ENCODE measurements around the gene AUNIP.

The AUNIP gene

GRCh38 chr1:25881266-25881665 lies 22.0 kb upstream of the AUNIP start:
- Histone ChIP-seq H3K9me3 (ENCODE audit: control insufficient read depth, low read depth, low read length) (no peaks in the 10 kb centered on the region), H3K36me3 (ENCODE audit: control insufficient read depth, low read depth, low read length) (no peaks in the 10 kb centered on the region), H3K27ac (ENCODE audit: low read length) (no peak overlapping the region), H3K9ac (ENCODE audit: low read length) (no peak overlapping the region), H3K27me3 (ENCODE audit: control insufficient read depth, insufficient read depth, low read length) (peaks cover 13% of the 10 kb centered on the region), H3K4me3 (ENCODE audit: low read length) (no peak overlapping the region), H3K4me1 (ENCODE audit: control insufficient read depth, low read depth, low read length) (peaks cover 4% of the 10 kb centered on the region)

GRCh38 chr1:25880518-25880917 lies 21.3 kb upstream of the AUNIP start:
- Histone ChIP-seq H3K4me3 (ENCODE audit: low read length) (no peak overlapping the region), H3K9me3 (ENCODE audit: control insufficient read depth, low read depth, low read length) (no peaks in the 10 kb centered on the region), H3K4me1 (ENCODE audit: control insufficient read depth, low read depth, low read length) (peaks cover 8% of the 10 kb centered on the region), H3K36me3 (ENCODE audit: control insufficient read depth, low read depth, low read length) (no peaks in the 10 kb centered on the region), H3K27ac (ENCODE audit: low read length) (no peak overlapping the region), H3K9ac (ENCODE audit: low read length) (no peak overlapping the region), H3K27me3 (ENCODE audit: control insufficient read depth, insufficient read depth, low read length) (peaks cover 17% of the 10 kb centered on the region)

- peaks cover 11% of the 10 kb centered on the region for H3K4me1 ChIP-seq (ENCODE audit: control insufficient read depth, low read depth, low read length)
- no peaks in the 10 kb centered on the region for H3K9me3 ChIP-seq (ENCODE audit: control insufficient read depth, low read depth, low read length)
- H3K9ac ChIP-seq (ENCODE audit: low read length) = no peak overlapping the region
- no peak overlapping the region for H3K27ac ChIP-seq (ENCODE audit: low read length)
- H3K27me3 ChIP-seq (ENCODE audit: control insufficient read depth, insufficient read depth, low read length) = peaks cover 19% of the 10 kb centered on the region
- no peak overlapping the region for H3K4me3 ChIP-seq (ENCODE audit: low read length)
- no peaks in the 10 kb centered on the region for H3K36me3 ChIP-seq (ENCODE audit: control insufficient read depth, low read depth, low read length)
These were observed 20.4 kb upstream of the AUNIP start for GRCh38 chr1:25879675-25880074.

- peaks cover 12% of the 10 kb centered on the region for H3K4me1 ChIP-seq (ENCODE audit: control insufficient read depth, low read depth, low read length)
- no peak overlapping the region for H3K27ac ChIP-seq (ENCODE audit: low read length)
- no peak overlapping the region for H3K4me3 ChIP-seq (ENCODE audit: low read length)
- H3K9me3 ChIP-seq (ENCODE audit: control insufficient read depth, low read depth, low read length) = no peaks in the 10 kb centered on the region
- no peaks in the 10 kb centered on the region for H3K36me3 ChIP-seq (ENCODE audit: control insufficient read depth, low read depth, low read length)
- peaks cover 26% of the 10 kb centered on the region for H3K27me3 ChIP-seq (ENCODE audit: control insufficient read depth, insufficient read depth, low read length)
- no peak overlapping the region for H3K9ac ChIP-seq (ENCODE audit: low read length)
These were observed 19.4 kb upstream of the AUNIP start for GRCh38 chr1:25878690-25879089.

- H3K4me3 ChIP-seq (ENCODE audit: low read length) = no peak overlapping the region
- H3K9ac ChIP-seq (ENCODE audit: low read length) = no peak overlapping the region
- H3K27ac ChIP-seq (ENCODE audit: low read length) = no peak overlapping the region
These were observed 17.9 kb upstream of the AUNIP start for GRCh38 chr1:25877155-25877554.

GRCh38 chr1:25876693-25877077 lies 17.4 kb upstream of the AUNIP start:
- H3K27ac ChIP-seq (ENCODE audit: low read length) = no peak overlapping the region
- H3K36me3 ChIP-seq (ENCODE audit: control insufficient read depth, low read depth, low read length) = no peaks in the 10 kb centered on the region
- H3K27me3 ChIP-seq (ENCODE audit: control insufficient read depth, insufficient read depth, low read length) = peaks cover 26% of the 10 kb centered on the region
- H3K4me3 ChIP-seq (ENCODE audit: low read length) = no peak overlapping the region
- H3K9me3 ChIP-seq (ENCODE audit: control insufficient read depth, low read depth, low read length) = no peaks in the 10 kb centered on the region
- H3K4me1 ChIP-seq (ENCODE audit: control insufficient read depth, low read depth, low read length) = peaks cover 12% of the 10 kb centered on the region
- no peak overlapping the region for H3K9ac ChIP-seq (ENCODE audit: low read length)

More at GRCh38 chr1:25877155-25877554, 17.9 kb upstream of the AUNIP start:
- H3K9me3 ChIP-seq (ENCODE audit: control insufficient read depth, low read depth, low read length) = no peaks in the 10 kb centered on the region
- peaks cover 12% of the 10 kb centered on the region for H3K4me1 ChIP-seq (ENCODE audit: control insufficient read depth, low read depth, low read length)
- peaks cover 26% of the 10 kb centered on the region for H3K27me3 ChIP-seq (ENCODE audit: control insufficient read depth, insufficient read depth, low read length)
- no peaks in the 10 kb centered on the region for H3K36me3 ChIP-seq (ENCODE audit: control insufficient read depth, low read depth, low read length)

- peaks cover 26% of the 10 kb centered on the region for H3K27me3 ChIP-seq (ENCODE audit: control insufficient read depth, insufficient read depth, low read length)
- no peak overlapping the region for H3K27ac ChIP-seq (ENCODE audit: low read length)
- no peaks in the 10 kb centered on the region for H3K36me3 ChIP-seq (ENCODE audit: control insufficient read depth, low read depth, low read length)
- peaks cover 14% of the 10 kb centered on the region for H3K4me1 ChIP-seq (ENCODE audit: control insufficient read depth, low read depth, low read length)
- no peaks in the 10 kb centered on the region for H3K9me3 ChIP-seq (ENCODE audit: control insufficient read depth, low read depth, low read length)
- peak overlapping the region; percentile 50 for H3K4me3 ChIP-seq (ENCODE audit: low read length)
- peak overlapping the region; percentile 36 for H3K9ac ChIP-seq (ENCODE audit: low read length)
These were observed 16.8 kb upstream of the AUNIP start for GRCh38 chr1:25875856-25876692.

- H3K27ac ChIP-seq (ENCODE audit: low read length) = no peak within 1 kb of the TSS
- H3K36me3 ChIP-seq (ENCODE audit: control insufficient read depth, low read depth, low read length) = no peaks in the 10 kb centered on the region
- no peaks in the 10 kb centered on the region for H3K9me3 ChIP-seq (ENCODE audit: control insufficient read depth, low read depth, low read length)
- H3K27me3 ChIP-seq (ENCODE audit: control insufficient read depth, insufficient read depth, low read length) = peaks cover 26% of the 10 kb centered on the region
- peak within 1 kb of the TSS; percentile 50 for H3K4me3 ChIP-seq (ENCODE audit: low read length)
- peaks cover 16% of the 10 kb centered on the region for H3K4me1 ChIP-seq (ENCODE audit: control insufficient read depth, low read depth, low read length)
- peak within 1 kb of the TSS; percentile 36 for H3K9ac ChIP-seq (ENCODE audit: low read length)
These were observed 16.0 kb upstream of the AUNIP start, which contains the start of gene PAQR7 for GRCh38 chr1:25875154-25875855. PAQR7 (minus strand) TSS chr1:25875708; CDS start chr1:25863839, 11,869 bp downstream.

- Histone ChIP-seq H3K4me3 (ENCODE audit: low read length) (peak overlapping the region; percentile 50), H3K9ac (ENCODE audit: low read length) (peak overlapping the region; percentile 12), H3K27ac (ENCODE audit: low read length) (no peak overlapping the region), H3K27me3 (ENCODE audit: control insufficient read depth, insufficient read depth, low read length) (peaks cover 26% of the 10 kb centered on the region), H3K9me3 (ENCODE audit: control insufficient read depth, low read depth, low read length) (no peaks in the 10 kb centered on the region), H3K4me1 (ENCODE audit: control insufficient read depth, low read depth, low read length) (peaks cover 16% of the 10 kb centered on the region), H3K36me3 (ENCODE audit: control insufficient read depth, low read depth, low read length) (no peaks in the 10 kb centered on the region)
These were observed 15.4 kb upstream of the AUNIP start for GRCh38 chr1:25874635-25875153.

- H3K4me1 ChIP-seq (ENCODE audit: control insufficient read depth, low read depth, low read length) = peaks cover 16% of the 10 kb centered on the region
- H3K27ac ChIP-seq (ENCODE audit: low read length) = no peak overlapping the region
- no peak overlapping the region for H3K9ac ChIP-seq (ENCODE audit: low read length)
These were observed 15.0 kb upstream of the AUNIP start for GRCh38 chr1:25874209-25874608.

GRCh38 chr1:25873120-25873519 lies 13.9 kb upstream of the AUNIP start:
- no peak overlapping the region for H3K4me3 ChIP-seq (ENCODE audit: low read length)
- no peak overlapping the region for H3K9ac ChIP-seq (ENCODE audit: low read length)
- H3K27me3 ChIP-seq (ENCODE audit: control insufficient read depth, insufficient read depth, low read length) = peaks cover 26% of the 10 kb centered on the region
- no peaks in the 10 kb centered on the region for H3K36me3 ChIP-seq (ENCODE audit: control insufficient read depth, low read depth, low read length)
- no peak overlapping the region for H3K27ac ChIP-seq (ENCODE audit: low read length)
- peaks cover 16% of the 10 kb centered on the region for H3K4me1 ChIP-seq (ENCODE audit: control insufficient read depth, low read depth, low read length)
- H3K9me3 ChIP-seq (ENCODE audit: control insufficient read depth, low read depth, low read length) = no peaks in the 10 kb centered on the region

More at GRCh38 chr1:25874209-25874608, 15.0 kb upstream of the AUNIP start:
- H3K27me3 ChIP-seq (ENCODE audit: control insufficient read depth, insufficient read depth, low read length) = peaks cover 26% of the 10 kb centered on the region
- peak overlapping the region; percentile 50 for H3K4me3 ChIP-seq (ENCODE audit: low read length)
- H3K9me3 ChIP-seq (ENCODE audit: control insufficient read depth, low read depth, low read length) = no peaks in the 10 kb centered on the region
- H3K36me3 ChIP-seq (ENCODE audit: control insufficient read depth, low read depth, low read length) = no peaks in the 10 kb centered on the region

All from iPS-18a (cell line).